OCI-LY7 (cell line): ENCODE data around the gene NUTF2. TPM values are rescaled to one million over a fixed set of nuclear protein-coding genes. Genes with fewer than 3 reads are reported as not detected.

Experiments
- BruUV-seq: library from RNA; stranded (reverse); fragments of 400-500 nt; replicated peaks from 2 replicates; lab custom pipeline; 2021; lab: Mats Ljungman, UMichigan
- CTCF ChIA-PET: fragments of 300-600 bp; sonication (Branson Sonifier 250); formaldehyde crosslinking; loops from one replicate; lab custom pipeline; 2022; ENCODE audit warnings: antibody characterized with exemption; ENCODE audit not compliant: unreplicated experiment; lab: Charles Lee
- POLR2A ChIA-PET: fragments of 300-600 bp; sonication (Branson Sonifier 250); formaldehyde crosslinking; loops from one replicate; lab custom pipeline; 2022; ENCODE audit warnings: antibody characterized with exemption; lab: Charles Lee
- DNase-seq: peaks from one replicate; pipeline ENCODE4 v3.0.0-alpha.2; 2015; ENCODE audit warnings: low spot score
- H2AFZ ChIP-seq: fragments of 200-600 bp; sonication (generic), shearing (Covaris generic); 2 replicates; pipeline ENCODE4 v1.6.1; 2014; ENCODE audit warnings: mild to moderate bottlenecking, antibody characterized with exemption, low read length, moderate library complexity
- H3K27ac ChIP-seq: fragments of 200-600 bp; sonication (generic); 2 replicates; pipeline ENCODE4 v1.5.1; 2014; ENCODE audit warnings: mixed run types, low read depth, mild to moderate bottlenecking, moderate library complexity, low read length, inconsistent platforms; ENCODE audit not compliant: poor library complexity, severe bottlenecking
- H3K36me3 ChIP-seq: fragments of 200-600 bp; sonication (generic); 2 replicates; pipeline ENCODE4 v1.6.1; 2014; ENCODE audit warnings: mild to moderate bottlenecking, antibody characterized with exemption, low read length, moderate library complexity, mixed read lengths; ENCODE audit not compliant: insufficient read depth
- H3K4me1 ChIP-seq: fragments of 200-600 bp; sonication (generic); 2 replicates; pipeline ENCODE4 v1.5.1; 2014; ENCODE audit warnings: mild to moderate bottlenecking, low read length; ENCODE audit not compliant: insufficient read depth, poor library complexity, severe bottlenecking
- H3K4me2 ChIP-seq: fragments of 200-600 bp; sonication (generic); 2 replicates; pipeline ENCODE4 v1.6.1; 2014; ENCODE audit warnings: mild to moderate bottlenecking, low read length
- H3K4me3 ChIP-seq: fragments of 200-600 bp; sonication (generic); 2 replicates; pipeline ENCODE4 v1.5.1; 2014; ENCODE audit warnings: mild to moderate bottlenecking, low read depth, low read length; ENCODE audit not compliant: poor library complexity, severe bottlenecking
- H3K79me2 ChIP-seq: fragments of 200-600 bp; sonication (generic); 2 replicates; pipeline ENCODE4 v1.6.1; 2016; ENCODE audit warnings: low read depth, mild to moderate bottlenecking, low read length, moderate library complexity, mixed read lengths; ENCODE audit not compliant: insufficient read depth
- H3K9me2 ChIP-seq: fragments of 200-600 bp; sonication (generic); 2 replicates; pipeline ENCODE4 v1.6.1; 2016; ENCODE audit warnings: mild to moderate bottlenecking, low read length, mixed read lengths; ENCODE audit not compliant: insufficient read depth
- H3K9me3 ChIP-seq: fragments of 200-600 bp; sonication (generic); 2 replicates; pipeline ENCODE4 v1.6.1; 2014; ENCODE audit warnings: mild to moderate bottlenecking, mixed run types, low read length, mixed read lengths
- H4K20me1 ChIP-seq: fragments of 200-600 bp; sonication (generic); 2 replicates; pipeline ENCODE4 v1.6.1; 2014; ENCODE audit warnings: mild to moderate bottlenecking, antibody characterized with exemption, low read length, moderate library complexity, mixed read lengths; ENCODE audit not compliant: insufficient read depth
- CTCF ChIP-seq: fragments of 200-600 bp; sonication (generic); conservative IDR thresholded peaks from 2 replicates; pipeline ENCODE4 v1.5.1; 2014; ENCODE audit warnings: mild to moderate bottlenecking, antibody characterized with exemption, low read length, moderate library complexity, mixed read lengths
- EZH2phosphoT487 ChIP-seq: fragments of 200-600 bp; sonication (generic); IDR thresholded peaks from 2 replicates; pipeline ENCODE4 v1.6.1; 2018; ENCODE audit warnings: low read depth, borderline replicate concordance, mild to moderate bottlenecking, mixed run types, antibody characterized with exemption, low read length, moderate library complexity, mixed read lengths
- intact Hi-C: fragments of 100-400 bp; cut with micrococcal nuclease; formaldehyde crosslinking; loops from one replicate; pipeline ENCODE4 v1.10.0; 2022; ENCODE audit not compliant: unreplicated experiment
- total RNA-seq, 2 experiments: library from RNA; depleted of rRNA in 1 of 2; stranded (reverse); fragments of >200 nt in 1 of 2; shearing (Covaris generic) in 1 of 2; gene quantifications; 2 replicates each; pipeline ENCODE4 v1.2.3, GENCODE V29; 2014 to 2022

NUTF2 gene
- total RNA-seq, 2 experiments from 2014 or later = 143 to 187 TPM

DNA sequence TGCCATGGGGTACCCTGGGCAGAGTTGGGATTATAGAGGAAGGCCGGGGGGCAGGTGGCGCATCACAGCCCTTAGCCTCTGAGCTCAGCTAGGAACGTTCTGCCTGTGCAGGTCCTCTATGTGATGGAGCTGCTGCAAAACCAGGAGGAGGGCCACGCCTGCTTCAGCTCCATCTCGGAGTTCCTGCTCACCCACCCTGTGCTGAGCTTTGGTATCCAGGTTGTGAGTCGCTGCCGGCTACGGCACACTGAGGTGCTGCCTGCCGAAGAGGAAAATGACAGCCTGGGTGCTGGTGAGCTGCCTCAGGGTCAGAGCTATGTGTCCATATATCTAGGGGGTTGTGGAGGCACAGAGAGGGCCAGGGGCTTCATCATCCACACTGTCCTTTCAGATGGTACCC lies 32.1 kb downstream of the NUTF2 start:
- BruUV-seq = no TSS peak
- Histone ChIP-seq H3K9me3 (no peaks in the 10 kb centered on the region), H3K79me2 (peaks cover 20% of the 10 kb centered on the region), H3K4me1 (peaks cover 14% of the 10 kb centered on the region), H3K4me3 (no peak overlapping the region), H3K27ac (no peak overlapping the region), H2AFZ (no peak overlapping the region), H3K9me2 (no peaks in the 10 kb centered on the region), H3K4me2 (no peak overlapping the region), H4K20me1 (no peaks in the 10 kb centered on the region), H3K36me3 (peaks cover 85% of the 10 kb centered on the region)
- ChIA-PET POLR2A (interaction anchor here (0.5 kb wide), 1 partner anchor 75 kb away, joined by 6 read pairs; no protein-coding TSS in a partner anchor), CTCF (no interaction called here)
- intact Hi-C loops = no loop called here
- TF ChIP-seq EZH2phosphoT487 (no peak), CTCF (no peak)
- DNase-seq = no peak

DNA sequence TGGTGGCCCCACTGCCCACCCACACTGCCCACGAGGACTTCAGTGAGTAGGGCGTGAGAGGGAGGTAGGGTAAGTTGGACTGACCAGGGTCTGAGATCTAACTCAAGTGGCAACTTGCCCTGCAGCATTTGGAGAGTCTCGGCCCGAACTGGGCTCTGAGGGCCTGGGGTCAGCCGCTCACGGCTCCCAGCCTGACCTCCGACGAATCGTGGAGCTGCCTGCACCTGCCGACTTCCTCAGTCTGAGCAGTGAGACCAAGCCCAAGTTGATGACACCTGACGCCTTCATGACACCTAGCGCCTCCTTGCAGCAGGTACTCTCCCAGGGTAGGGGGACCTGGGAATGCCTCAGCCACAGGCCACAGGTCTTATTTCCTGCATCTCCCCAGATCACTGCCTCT lies 32.7 kb downstream of the NUTF2 start:
- H3K9me2 ChIP-seq = no peaks in the 10 kb centered on the region
- no peaks in the 10 kb centered on the region for H4K20me1 ChIP-seq
- H3K27ac ChIP-seq = no peak overlapping the region
- H3K4me1 ChIP-seq = peaks cover 8% of the 10 kb centered on the region
- intact Hi-C loops = no loop called here
- POLR2A ChIA-PET = no interaction called here
- no TSS peak for BruUV-seq
- no peak overlapping the region for H3K4me3 ChIP-seq
- no peak overlapping the region for H3K4me2 ChIP-seq
- no peaks in the 10 kb centered on the region for H3K9me3 ChIP-seq
- peaks cover 13% of the 10 kb centered on the region for H3K79me2 ChIP-seq
- TF ChIP-seq EZH2phosphoT487 (no peak), CTCF (no peak)
- CTCF ChIA-PET = no interaction called here
- no peak for DNase-seq
- H2AFZ ChIP-seq = no peak overlapping the region
- peaks cover 91% of the 10 kb centered on the region for H3K36me3 ChIP-seq

GRCh38 chr16:67879936-67880335 lies 33.2 kb downstream of the NUTF2 start:
- peaks cover 96% of the 10 kb centered on the region for H3K36me3 ChIP-seq
- H2AFZ ChIP-seq = no peak overlapping the region
- H3K4me1 ChIP-seq = peaks cover 3% of the 10 kb centered on the region
- H3K27ac ChIP-seq = no peak overlapping the region
- intact Hi-C loops = loop anchor here (5.0 kb wide), 1 partner anchor 182 kb away; no protein-coding TSS in a partner anchor
- H4K20me1 ChIP-seq = no peaks in the 10 kb centered on the region
- ChIA-PET CTCF (no interaction called here), POLR2A (no interaction called here)
- no peaks in the 10 kb centered on the region for H3K9me3 ChIP-seq
- no peak overlapping the region for H3K4me3 ChIP-seq
- TF ChIP-seq CTCF (no peak), EZH2phosphoT487 (no peak)
- no peaks in the 10 kb centered on the region for H3K9me2 ChIP-seq
- DNase-seq = no peak
- peaks cover 9% of the 10 kb centered on the region; the same call in 1 of the 2 replicates for H3K79me2 ChIP-seq
- no TSS peak for BruUV-seq
- H3K4me2 ChIP-seq = no peak overlapping the region
